Neural progenitor cell (in vitro differentiated cells): Measurements from ENCODE around the gene ZMIZ1. TPM values are rescaled to one million over a fixed set of nuclear protein-coding genes. Genes with fewer than 3 reads are reported as not detected.

Source experiments
- DNase-seq: peaks from one replicate; pipeline ENCODE4 v3.0.0-alpha.2; 2016; ENCODE audit warnings: low spot score
- H2AFZ ChIP-seq: fragments of 200-600 bp; sonication (generic); replicated peaks from 2 replicates; pipeline ENCODE4 v1.6.1; 2016; ENCODE audit warnings: antibody characterized with exemption
- H3F3A ChIP-seq: fragments of 200-600 bp; sonication (generic); 2 replicates; pipeline ENCODE4 v1.6.1; 2016; ENCODE audit warnings: antibody characterized with exemption, low read depth
- H3K27ac ChIP-seq: fragments of 200-600 bp; sonication (generic); 2 replicates; pipeline ENCODE4 v1.5.1; 2016; ENCODE audit warnings: mild to moderate bottlenecking
- H3K27me3 ChIP-seq: fragments of 200-600 bp; sonication (generic); 2 replicates; pipeline ENCODE4 v1.6.1; 2016; ENCODE audit warnings: mild to moderate bottlenecking, moderate library complexity
- H3K36me3 ChIP-seq: fragments of 200-600 bp; sonication (generic); 2 replicates; pipeline ENCODE4 v1.5.1; 2016
- H3K4me1 ChIP-seq: fragments of 200-600 bp; sonication (generic); 2 replicates; pipeline ENCODE4 v1.6.1; 2016; ENCODE audit warnings: mixed run types
- H3K4me2 ChIP-seq: fragments of 200-600 bp; sonication (generic); 2 replicates; pipeline ENCODE4 v1.6.1; 2016
- H3K4me3 ChIP-seq: fragments of 200-600 bp; sonication (generic); 2 replicates; pipeline ENCODE4 v1.5.1; 2016
- H3K79me2 ChIP-seq: fragments of 200-600 bp; sonication (generic); 2 replicates; pipeline ENCODE4 v1.6.1; 2016; ENCODE audit warnings: low read depth
- H3K9ac ChIP-seq: fragments of 200-600 bp; sonication (generic); 2 replicates; pipeline ENCODE4 v1.6.1; 2016
- H3K9me3 ChIP-seq: fragments of 200-600 bp; sonication (generic); 2 replicates; pipeline ENCODE4 v1.5.1; 2016; ENCODE audit warnings: low read depth
- H4K20me1 ChIP-seq: fragments of 200-600 bp; sonication (generic); 2 replicates; pipeline ENCODE4 v1.6.1; 2016; ENCODE audit warnings: low read depth
- H3K27ac Mint-ChIP-seq: 3 replicates; pipeline ENCODE4 v1.8.0; 2021; ENCODE audit warnings: mixed read lengths
- H3K27me3 Mint-ChIP-seq: 2 replicates; pipeline ENCODE4 v1.8.0; 2022; ENCODE audit warnings: low read depth, mild to moderate bottlenecking, inconsistent platforms, moderate library complexity, mixed read lengths; ENCODE audit not compliant: insufficient read depth
- H3K36me3 Mint-ChIP-seq: 3 replicates; pipeline ENCODE4 v1.8.0; 2021; ENCODE audit warnings: mixed read lengths
- H3K4me1 Mint-ChIP-seq: 3 replicates; pipeline ENCODE4 v1.8.0; 2021; ENCODE audit warnings: mixed read lengths
- H3K4me3 Mint-ChIP-seq: 3 replicates; pipeline ENCODE4 v1.8.0; 2021; ENCODE audit warnings: mild to moderate bottlenecking, moderate library complexity, mixed read lengths
- H3K9me3 Mint-ChIP-seq: 3 replicates; pipeline ENCODE4 v1.8.0; 2020; ENCODE audit warnings: mixed read lengths
- CTCF ChIP-seq: fragments of 200-600 bp; sonication (generic); IDR thresholded peaks from 2 replicates; pipeline ENCODE4 v1.5.1; 2017; ENCODE audit warnings: antibody characterized with exemption, mild to moderate bottlenecking
- EZH2 ChIP-seq: fragments of 200-600 bp; sonication (generic); IDR thresholded peaks from 2 replicates; pipeline ENCODE4 v1.6.1; 2017; ENCODE audit warnings: antibody characterized with exemption, mild to moderate bottlenecking, moderate library complexity
- EZH2phosphoT487 ChIP-seq: fragments of 200-600 bp; sonication (generic); IDR thresholded peaks from 2 replicates; pipeline ENCODE4 v1.6.1; 2017; ENCODE audit warnings: antibody characterized with exemption
- total RNA-seq: library from RNA; depleted of rRNA; stranded (reverse); fragments of >200 nt; gene quantifications from 2 replicates; pipeline ENCODE4 v1.2.3, GENCODE V29; 2015; ENCODE audit warnings: low replicate concordance

Gene ZMIZ1
- total RNA-seq, 1 donor from 2014 or later, result 5.8 TPM

GRCh38 chr10:79058899-79059841 is 9.6 kb upstream of the ZMIZ1 start:
- Mint-ChIP-seq H3K9me3 (no peaks in the 10 kb centered on the region), H3K4me1 (peaks cover 42% of the 10 kb centered on the region), H3K36me3 (no peaks in the 10 kb centered on the region), H3K27me3 (peaks cover 13% of the 10 kb centered on the region), H3K4me3 (no peak overlapping the region), H3K27ac (no peak overlapping the region)
- Histone ChIP-seq H3K9me3 (no peaks in the 10 kb centered on the region), H3K27me3 (peaks cover 4% of the 10 kb centered on the region), H3K79me2 (no peaks in the 10 kb centered on the region), H3F3A (no peaks in the 10 kb centered on the region), H2AFZ (no peak overlapping the region), H3K9ac (no peak overlapping the region), H3K4me1 (peaks cover 20% of the 10 kb centered on the region), H3K36me3 (no peaks in the 10 kb centered on the region), H3K4me3 (no peak overlapping the region), H3K4me2 (no peak overlapping the region), H3K27ac (no peak overlapping the region), H4K20me1 (no peaks in the 10 kb centered on the region)
- no peak for DNase-seq
- TF ChIP-seq CTCF (no peak), EZH2phosphoT487 (no peak), EZH2 (no peak)

GRCh38 chr10:79059859-79060379 is 8.8 kb upstream of the ZMIZ1 start:
- Histone ChIP-seq H3F3A (no peaks in the 10 kb centered on the region), H2AFZ (no peak overlapping the region), H3K36me3 (no peaks in the 10 kb centered on the region), H4K20me1 (no peaks in the 10 kb centered on the region), H3K4me2 (no peak overlapping the region), H3K27ac (no peak overlapping the region), H3K9ac (no peak overlapping the region), H3K4me3 (no peak overlapping the region), H3K9me3 (no peaks in the 10 kb centered on the region), H3K27me3 (peaks cover 4% of the 10 kb centered on the region), H3K79me2 (no peaks in the 10 kb centered on the region), H3K4me1 (peaks cover 20% of the 10 kb centered on the region)
- H3K27ac Mint-ChIP-seq, result no peak overlapping the region
- no peak overlapping the region for H3K4me3 Mint-ChIP-seq
- peaks cover 11% of the 10 kb centered on the region for H3K27me3 Mint-ChIP-seq
- DNase-seq, result no peak
- no peak for TF ChIP-seq EZH2phosphoT487
- TF ChIP-seq EZH2, result no peak
- no peak for TF ChIP-seq CTCF
- H3K36me3 Mint-ChIP-seq, result no peaks in the 10 kb centered on the region
- H3K9me3 Mint-ChIP-seq, result no peaks in the 10 kb centered on the region
- peaks cover 42% of the 10 kb centered on the region for H3K4me1 Mint-ChIP-seq

GRCh38 chr10:79060641-79061255 is 8.0 kb upstream of the ZMIZ1 start:
- H4K20me1 ChIP-seq, result no peaks in the 10 kb centered on the region
- H3K4me1 ChIP-seq, result peaks cover 20% of the 10 kb centered on the region
- no peak overlapping the region for H3K4me3 ChIP-seq
- H3K9me3 ChIP-seq, result no peaks in the 10 kb centered on the region
- no peak overlapping the region for H3K4me2 ChIP-seq
- peaks cover 17% of the 10 kb centered on the region for H3K27me3 Mint-ChIP-seq
- peak overlapping the region; percentile 63 for H3K27ac Mint-ChIP-seq
- H3K4me1 Mint-ChIP-seq, result peaks cover 43% of the 10 kb centered on the region
- TF ChIP-seq EZH2, result no peak
- no peak for TF ChIP-seq CTCF
- no peak for TF ChIP-seq EZH2phosphoT487
- DNase-seq, result no peak
- H3K27ac ChIP-seq, result no peak overlapping the region
- H3K4me3 Mint-ChIP-seq, result no peak overlapping the region
- no peaks in the 10 kb centered on the region for H3K36me3 Mint-ChIP-seq
- H2AFZ ChIP-seq, result no peak overlapping the region
- peaks cover 8% of the 10 kb centered on the region for H3K27me3 ChIP-seq
- no peaks in the 10 kb centered on the region for H3F3A ChIP-seq
- no peak overlapping the region for H3K9ac ChIP-seq
- no peaks in the 10 kb centered on the region for H3K9me3 Mint-ChIP-seq
- H3K79me2 ChIP-seq, result no peaks in the 10 kb centered on the region
- H3K36me3 ChIP-seq, result no peaks in the 10 kb centered on the region
